ENCODE results near the gene TSPAN13.

DNA sequence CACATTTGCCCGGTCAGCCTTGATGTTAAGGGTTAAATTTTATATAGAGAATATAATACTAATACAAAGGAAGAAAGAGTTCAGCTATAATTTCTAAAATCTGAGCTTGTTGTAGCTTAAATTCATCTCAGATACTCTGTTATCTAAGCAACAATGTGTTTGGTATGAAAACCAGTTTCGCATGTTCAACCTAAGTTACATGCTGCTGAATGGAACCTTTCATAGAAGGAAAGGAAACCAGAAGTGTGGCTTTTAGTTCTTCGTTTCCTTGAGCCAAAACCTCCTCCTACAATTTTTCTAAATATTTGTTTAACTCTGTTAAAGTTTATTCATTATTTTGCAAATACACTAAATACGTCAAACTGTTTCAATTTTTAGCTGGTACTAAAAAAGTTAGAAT, 32.7 kb downstream of the TSPAN13 start:
- TF ChIP-seq, protein P1, sequence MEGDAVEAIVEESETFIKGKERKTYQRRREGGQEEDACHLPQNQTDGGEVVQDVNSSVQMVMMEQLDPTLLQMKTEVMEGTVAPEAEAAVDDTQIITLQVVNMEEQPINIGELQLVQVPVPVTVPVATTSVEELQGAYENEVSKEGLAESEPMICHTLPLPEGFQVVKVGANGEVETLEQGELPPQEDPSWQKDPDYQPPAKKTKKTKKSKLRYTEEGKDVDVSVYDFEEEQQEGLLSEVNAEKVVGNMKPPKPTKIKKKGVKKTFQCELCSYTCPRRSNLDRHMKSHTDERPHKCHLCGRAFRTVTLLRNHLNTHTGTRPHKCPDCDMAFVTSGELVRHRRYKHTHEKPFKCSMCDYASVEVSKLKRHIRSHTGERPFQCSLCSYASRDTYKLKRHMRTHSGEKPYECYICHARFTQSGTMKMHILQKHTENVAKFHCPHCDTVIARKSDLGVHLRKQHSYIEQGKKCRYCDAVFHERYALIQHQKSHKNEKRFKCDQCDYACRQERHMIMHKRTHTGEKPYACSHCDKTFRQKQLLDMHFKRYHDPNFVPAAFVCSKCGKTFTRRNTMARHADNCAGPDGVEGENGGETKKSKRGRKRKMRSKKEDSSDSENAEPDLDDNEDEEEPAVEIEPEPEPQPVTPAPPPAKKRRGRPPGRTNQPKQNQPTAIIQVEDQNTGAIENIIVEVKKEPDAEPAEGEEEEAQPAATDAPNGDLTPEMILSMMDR (IDR thresholded peaks at IDR 0.05 in 2 of 3, conservative IDR thresholded peaks at IDR 0.05 in 1 of 3; ENCODE audit: control insufficient read depth in 2 of 3, extremely low read depth in 1 of 3, insufficient read depth in 1 of 3, low read depth in 3 of 3, low read length in 3 of 3), result no peak
- no peak for TF ChIP-seq POLR2AphosphoS5 (IDR thresholded peaks at IDR 0.05; ENCODE audit: low read length)
- TF ChIP-seq SIX5 (IDR thresholded peaks at IDR 0.05; ENCODE audit: low read depth, low read length, severe bottlenecking), result no peak
- no peak for TF ChIP-seq MEF2A (IDR thresholded peaks at IDR 0.05; ENCODE audit: insufficient read depth, low read depth, low read length)
- TF ChIP-seq, protein P2, sequence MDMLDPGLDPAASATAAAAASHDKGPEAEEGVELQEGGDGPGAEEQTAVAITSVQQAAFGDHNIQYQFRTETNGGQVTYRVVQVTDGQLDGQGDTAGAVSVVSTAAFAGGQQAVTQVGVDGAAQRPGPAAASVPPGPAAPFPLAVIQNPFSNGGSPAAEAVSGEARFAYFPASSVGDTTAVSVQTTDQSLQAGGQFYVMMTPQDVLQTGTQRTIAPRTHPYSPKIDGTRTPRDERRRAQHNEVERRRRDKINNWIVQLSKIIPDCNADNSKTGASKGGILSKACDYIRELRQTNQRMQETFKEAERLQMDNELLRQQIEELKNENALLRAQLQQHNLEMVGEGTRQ (IDR thresholded peaks at IDR 0.05; ENCODE audit: borderline replicate concordance, low read depth, low read length), result no peak
- TF ChIP-seq, protein P3, sequence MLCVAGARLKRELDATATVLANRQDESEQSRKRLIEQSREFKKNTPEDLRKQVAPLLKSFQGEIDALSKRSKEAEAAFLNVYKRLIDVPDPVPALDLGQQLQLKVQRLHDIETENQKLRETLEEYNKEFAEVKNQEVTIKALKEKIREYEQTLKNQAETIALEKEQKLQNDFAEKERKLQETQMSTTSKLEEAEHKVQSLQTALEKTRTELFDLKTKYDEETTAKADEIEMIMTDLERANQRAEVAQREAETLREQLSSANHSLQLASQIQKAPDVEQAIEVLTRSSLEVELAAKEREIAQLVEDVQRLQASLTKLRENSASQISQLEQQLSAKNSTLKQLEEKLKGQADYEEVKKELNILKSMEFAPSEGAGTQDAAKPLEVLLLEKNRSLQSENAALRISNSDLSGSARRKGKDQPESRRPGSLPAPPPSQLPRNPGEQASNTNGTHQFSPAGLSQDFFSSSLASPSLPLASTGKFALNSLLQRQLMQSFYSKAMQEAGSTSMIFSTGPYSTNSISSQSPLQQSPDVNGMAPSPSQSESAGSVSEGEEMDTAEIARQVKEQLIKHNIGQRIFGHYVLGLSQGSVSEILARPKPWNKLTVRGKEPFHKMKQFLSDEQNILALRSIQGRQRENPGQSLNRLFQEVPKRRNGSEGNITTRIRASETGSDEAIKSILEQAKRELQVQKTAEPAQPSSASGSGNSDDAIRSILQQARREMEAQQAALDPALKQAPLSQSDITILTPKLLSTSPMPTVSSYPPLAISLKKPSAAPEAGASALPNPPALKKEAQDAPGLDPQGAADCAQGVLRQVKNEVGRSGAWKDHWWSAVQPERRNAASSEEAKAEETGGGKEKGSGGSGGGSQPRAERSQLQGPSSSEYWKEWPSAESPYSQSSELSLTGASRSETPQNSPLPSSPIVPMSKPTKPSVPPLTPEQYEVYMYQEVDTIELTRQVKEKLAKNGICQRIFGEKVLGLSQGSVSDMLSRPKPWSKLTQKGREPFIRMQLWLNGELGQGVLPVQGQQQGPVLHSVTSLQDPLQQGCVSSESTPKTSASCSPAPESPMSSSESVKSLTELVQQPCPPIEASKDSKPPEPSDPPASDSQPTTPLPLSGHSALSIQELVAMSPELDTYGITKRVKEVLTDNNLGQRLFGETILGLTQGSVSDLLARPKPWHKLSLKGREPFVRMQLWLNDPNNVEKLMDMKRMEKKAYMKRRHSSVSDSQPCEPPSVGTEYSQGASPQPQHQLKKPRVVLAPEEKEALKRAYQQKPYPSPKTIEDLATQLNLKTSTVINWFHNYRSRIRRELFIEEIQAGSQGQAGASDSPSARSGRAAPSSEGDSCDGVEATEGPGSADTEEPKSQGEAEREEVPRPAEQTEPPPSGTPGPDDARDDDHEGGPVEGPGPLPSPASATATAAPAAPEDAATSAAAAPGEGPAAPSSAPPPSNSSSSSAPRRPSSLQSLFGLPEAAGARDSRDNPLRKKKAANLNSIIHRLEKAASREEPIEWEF (IDR thresholded peaks at IDR 0.05; ENCODE audit: insufficient replicate concordance, low read depth, low read length), result no peak
- TF ChIP-seq RAD21 (IDR thresholded peaks at IDR 0.05; ENCODE audit: insufficient read depth, low read depth, low read length), result no peak
- TF ChIP-seq NFYA (IDR thresholded peaks at IDR 0.05; ENCODE audit: borderline replicate concordance, low read depth, low read length), result no peak
- no peak for TF ChIP-seq JUND (IDR thresholded peaks at IDR 0.05; ENCODE audit: low read depth, low read length)
- TF ChIP-seq POLR2A (IDR thresholded peaks at IDR 0.05; ENCODE audit: low read depth, low read length), result no peak
- TF ChIP-seq ZNF274 (IDR thresholded peaks at IDR 0.05; ENCODE audit: insufficient read depth, insufficient read length), result no peak
- TF ChIP-seq BRCA1 (IDR thresholded peaks at IDR 0.05; ENCODE audit: low read depth, low read length), result no peak
- TF ChIP-seq EGR1 (IDR thresholded peaks at IDR 0.05; ENCODE audit: borderline replicate concordance in 1 of 2, low read depth in 2 of 2, low read length in 2 of 2), result no peak

Measured in GM12878 (cell line).